GM23248 (cell line): ENCODE measurements around the gene ZFAND3. TPM values are rescaled to one million over a fixed set of nuclear protein-coding genes. Genes with fewer than 3 reads are reported as not detected.

Source experiments
- DNase-seq: peaks from one replicate; pipeline ENCODE4 v3.0.0-alpha.2; 2015
- H2AFZ ChIP-seq: fragments of 200-600 bp; sonication (generic); 2 replicates; pipeline ENCODE4 v1.6.1; 2016; ENCODE audit warnings: antibody characterized with exemption
- H3F3A ChIP-seq: fragments of 200-600 bp; sonication (generic); 2 replicates; pipeline ENCODE4 v1.6.1; 2016; ENCODE audit warnings: mild to moderate bottlenecking, antibody characterized with exemption, mixed run types; ENCODE audit not compliant: insufficient read depth
- H3K27ac ChIP-seq: fragments of 200-600 bp; sonication (generic); 2 replicates; pipeline ENCODE4 v1.5.1; 2016; ENCODE audit warnings: mild to moderate bottlenecking
- H3K27me3 ChIP-seq: fragments of 200-600 bp; sonication (generic); replicated peaks from 2 replicates; pipeline ENCODE4 v1.6.1; 2016; ENCODE audit warnings: mild to moderate bottlenecking; ENCODE audit not compliant: insufficient read depth
- H3K36me3 ChIP-seq: fragments of 200-600 bp; sonication (generic); 2 replicates; pipeline ENCODE4 v1.6.1; 2016; ENCODE audit warnings: low read depth, mild to moderate bottlenecking
- H3K4me1 ChIP-seq: fragments of 200-600 bp; sonication (generic); 2 replicates; pipeline ENCODE4 v1.6.1; 2016; ENCODE audit warnings: mild to moderate bottlenecking; ENCODE audit not compliant: insufficient read depth
- H3K4me2 ChIP-seq: fragments of 200-600 bp; sonication (generic); one replicate; pipeline ENCODE4 v1.6.1; 2016; ENCODE audit warnings: mild to moderate bottlenecking; ENCODE audit not compliant: unreplicated experiment
- H3K4me3 ChIP-seq: fragments of 200-600 bp; sonication (generic); 2 replicates; pipeline ENCODE4 v1.5.1; 2016; ENCODE audit warnings: mild to moderate bottlenecking
- H3K79me2 ChIP-seq: fragments of 200-600 bp; sonication (generic); 2 replicates; pipeline ENCODE4 v1.6.1; 2016; ENCODE audit warnings: mild to moderate bottlenecking; ENCODE audit not compliant: insufficient read depth
- H3K9ac ChIP-seq: fragments of 200-600 bp; sonication (generic); 2 replicates; pipeline ENCODE4 v1.6.1; 2016; ENCODE audit warnings: mild to moderate bottlenecking
- H3K9me2 ChIP-seq: fragments of 200-600 bp; sonication (generic); 2 replicates; pipeline ENCODE4 v1.6.1; 2016; ENCODE audit warnings: mixed run types, mild to moderate bottlenecking, moderate library complexity; ENCODE audit not compliant: insufficient read depth
- H3K9me3 ChIP-seq: fragments of 200-600 bp; sonication (generic); one replicate; pipeline ENCODE4 v1.6.1; 2017; ENCODE audit warnings: low read depth
- H4K20me1 ChIP-seq: fragments of 200-600 bp; sonication (generic); 2 replicates; pipeline ENCODE4 v1.6.0; 2016; ENCODE audit not compliant: insufficient read depth
- EZH2 ChIP-seq: fragments of 200-600 bp; sonication (generic); IDR thresholded peaks from 2 replicates; pipeline ENCODE4 v1.6.1; 2018; ENCODE audit warnings: antibody characterized with exemption, mild to moderate bottlenecking; ENCODE audit not compliant: insufficient read depth, poor library complexity, severe bottlenecking
- EZH2phosphoT487 ChIP-seq: fragments of 200-600 bp; sonication (generic); IDR thresholded peaks from 2 replicates; pipeline ENCODE4 v1.6.1; 2018; ENCODE audit warnings: antibody characterized with exemption, moderate library complexity, mild to moderate bottlenecking, low read depth; ENCODE audit not compliant: insufficient read depth
- WGBS, 2 experiments: methylation state at CpG; one replicate each; pipeline ENCODE4 v1.1.6; 2015 to 2017; ENCODE audit warnings: low lambda C conversion rate in 2 of 2, low coverage in 1 of 2; ENCODE audit errors: missing lambda C conversion rate in 2 of 2; 5-methylcytosine and 5-hydroxymethylcytosine counted together
- in situ Hi-C: fragments of 300-500 bp; cut with MboI; formaldehyde crosslinking; loops from 2 replicates; pipeline ENCODE4 v1.15.0; 2020
- polyA plus RNA-seq: library from polyadenylated mRNA; unstranded; fragments of >200 nt; fragmentation: Nextera tagmentation; extraction: Ambion mirVana; gene quantifications from 2 replicates; pipeline ENCODE4 v1.2.1, GENCODE V29; 2016
- total RNA-seq: library from RNA; depleted of rRNA; stranded (reverse); fragments of >200 nt; shearing (Covaris generic); gene quantifications from 2 replicates; pipeline ENCODE4 v1.2.3, GENCODE V29; 2014

Gene ZFAND3
- total and polyA plus RNA-seq, 2 experiments from 2014 or later, result 27.5 to 40.0 TPM

DNA sequence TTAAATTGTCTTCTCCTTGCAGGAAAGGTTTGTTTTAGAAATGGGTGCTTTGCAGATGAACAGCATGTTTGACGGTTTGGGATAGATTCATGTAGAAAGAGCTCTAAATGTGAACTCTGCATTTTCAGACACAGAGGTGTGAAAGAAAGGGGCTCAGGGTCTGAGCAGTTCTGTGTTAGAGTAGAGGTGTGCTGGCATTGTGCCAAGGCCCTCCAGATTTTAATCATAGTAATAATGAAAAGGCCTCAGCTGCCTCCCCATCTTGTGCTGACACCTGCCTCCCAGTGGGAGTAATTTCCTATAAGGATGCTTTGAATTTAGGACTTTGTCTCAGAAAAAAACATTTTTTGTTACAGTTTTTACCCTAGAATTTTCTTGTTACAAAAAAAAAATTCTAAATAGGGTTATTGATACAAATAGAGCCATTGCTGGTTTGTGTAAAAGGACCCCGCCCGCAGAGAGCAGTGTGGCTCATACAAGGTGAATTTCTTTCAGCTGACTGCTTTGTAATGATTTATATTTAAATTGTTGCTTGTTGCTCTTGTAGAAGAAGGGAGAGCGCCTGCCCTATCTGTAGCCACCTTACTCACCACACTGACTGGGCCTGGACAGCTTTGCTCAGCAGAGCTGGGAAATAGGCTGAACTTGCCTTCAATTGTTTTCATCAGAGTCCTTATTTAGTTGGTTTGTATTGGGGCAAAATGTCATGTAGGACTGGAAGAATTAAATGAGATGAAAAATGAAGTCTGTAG, 294.5 kb downstream of the ZFAND3 start:
- WGBS, 2 experiments, result 86% methylated on average over 4 of the region's 4 CpGs
- no peak for TF ChIP-seq EZH2phosphoT487
- no peak for TF ChIP-seq EZH2
- no peaks in the 10 kb centered on the region for H3K9me3 ChIP-seq

DNA sequence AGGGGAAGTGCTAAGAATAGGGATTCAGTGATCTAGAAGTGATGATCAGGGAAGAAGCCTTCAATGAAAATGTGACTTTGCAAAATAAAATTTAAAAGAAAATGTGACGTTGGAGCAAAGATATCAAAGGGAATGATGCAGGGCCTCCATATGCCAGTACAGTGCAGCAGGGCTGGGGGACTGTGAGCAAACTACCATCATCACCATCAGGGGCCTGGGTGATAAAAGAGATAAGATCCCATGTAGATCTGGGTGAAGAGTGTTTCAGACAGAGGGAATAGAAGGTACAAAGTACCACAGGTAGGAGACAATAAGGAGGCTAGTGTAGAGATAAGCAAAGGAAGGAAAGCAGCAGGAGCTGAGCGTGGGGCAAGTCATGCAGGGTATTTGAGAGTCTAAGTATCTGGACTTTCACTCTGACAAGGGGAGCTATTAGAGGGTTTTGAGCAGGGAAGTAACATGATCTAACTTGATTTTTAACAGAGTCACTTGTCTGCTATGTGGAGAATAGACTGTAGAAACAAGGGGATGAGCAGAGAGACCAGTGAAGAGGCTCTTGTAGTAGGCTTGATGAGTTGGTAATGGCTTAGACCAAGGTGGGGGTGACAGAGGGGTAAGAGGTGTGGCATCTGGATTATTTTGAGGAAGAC, 295.6 kb downstream of the ZFAND3 start:
- Histone ChIP-seq H3K9me2 (no peaks in the 10 kb centered on the region), H4K20me1 (peaks cover 16% of the 10 kb centered on the region; the same call in 1 of the 2 replicates), H3K4me3 (no peak overlapping the region), H3F3A (0 out of 2 replicates have a peak, but pooled peaks cover 12% of the 10 kb centered on the region), H3K4me1 (peaks cover 29% of the 10 kb centered on the region), H3K4me2 (no peak overlapping the region), H3K79me2 (peaks cover 79% of the 10 kb centered on the region), H3K27ac (no peak overlapping the region), H3K9ac (no peak overlapping the region), H2AFZ (no peak overlapping the region), H3K27me3 (no peaks in the 10 kb centered on the region), H3K9me3 (no peaks in the 10 kb centered on the region), H3K36me3 (0 out of 2 replicates have a peak, but pooled peaks cover 2% of the 10 kb centered on the region)
- WGBS, 2 experiments, result 94 to 99% methylated on average over 2 of the region's 2 CpGs
- no peak for TF ChIP-seq EZH2phosphoT487
- TF ChIP-seq EZH2, result no peak
- no peak for DNase-seq
- in situ Hi-C loops, result no loop called here

More for the DNA sequence above, 294.5 kb downstream of the ZFAND3 start:
- Histone ChIP-seq H3K4me2 (no peak overlapping the region), H3F3A (0 out of 2 replicates have a peak, but pooled peaks cover 12% of the 10 kb centered on the region), H3K27ac (no peak overlapping the region), H3K9ac (no peak overlapping the region), H3K4me3 (no peak overlapping the region), H4K20me1 (peaks cover 16% of the 10 kb centered on the region; the same call in 1 of the 2 replicates), H3K36me3 (0 out of 2 replicates have a peak, but pooled peaks cover under 1% of the 10 kb centered on the region), H3K4me1 (peaks cover 29% of the 10 kb centered on the region), H3K9me2 (no peaks in the 10 kb centered on the region), H3K27me3 (no peaks in the 10 kb centered on the region), H2AFZ (no peak overlapping the region), H3K79me2 (peaks cover 90% of the 10 kb centered on the region)
- DNase-seq, result no peak
- in situ Hi-C loops, result no loop called here

DNA sequence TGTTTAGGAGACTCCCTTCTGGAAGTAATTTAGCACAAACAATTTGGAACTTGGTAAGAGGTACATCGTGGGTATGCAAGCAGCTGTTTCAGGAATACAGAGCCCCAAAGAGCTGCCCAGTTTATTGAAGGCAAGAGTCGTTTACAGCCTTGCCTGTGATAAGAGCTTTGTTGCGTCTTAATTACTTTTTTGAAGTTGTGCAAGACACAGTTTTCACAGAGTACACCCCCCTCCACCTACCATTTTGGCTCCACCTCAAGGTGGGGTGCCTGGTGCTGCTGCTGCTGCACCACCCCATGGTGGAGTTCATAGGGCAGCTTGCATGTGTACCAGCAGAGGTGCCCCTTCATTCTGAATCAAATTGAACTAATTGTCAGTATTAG, 296.1 kb downstream of the ZFAND3 start:
- Histone ChIP-seq H3K9me3 (no peaks in the 10 kb centered on the region), H3K36me3 (0 out of 2 replicates have a peak, but pooled peaks cover 2% of the 10 kb centered on the region), H3F3A (0 out of 2 replicates have a peak, but pooled peaks cover 12% of the 10 kb centered on the region), H3K9me2 (no peaks in the 10 kb centered on the region), H2AFZ (no peak overlapping the region), H3K27ac (no peak overlapping the region), H3K4me1 (peaks cover 26% of the 10 kb centered on the region), H3K4me3 (no peak overlapping the region), H3K9ac (no peak overlapping the region), H3K27me3 (no peaks in the 10 kb centered on the region), H4K20me1 (peaks cover 16% of the 10 kb centered on the region; the same call in 1 of the 2 replicates), H3K4me2 (no peak overlapping the region), H3K79me2 (peaks cover 76% of the 10 kb centered on the region)
- DNase-seq, result no peak
- in situ Hi-C loops, result no loop called here
- 72 to 76% methylated on average over 3 of the region's 3 CpGs for WGBS, 2 experiments
- TF ChIP-seq EZH2phosphoT487, result no peak
- no peak for TF ChIP-seq EZH2

DNA sequence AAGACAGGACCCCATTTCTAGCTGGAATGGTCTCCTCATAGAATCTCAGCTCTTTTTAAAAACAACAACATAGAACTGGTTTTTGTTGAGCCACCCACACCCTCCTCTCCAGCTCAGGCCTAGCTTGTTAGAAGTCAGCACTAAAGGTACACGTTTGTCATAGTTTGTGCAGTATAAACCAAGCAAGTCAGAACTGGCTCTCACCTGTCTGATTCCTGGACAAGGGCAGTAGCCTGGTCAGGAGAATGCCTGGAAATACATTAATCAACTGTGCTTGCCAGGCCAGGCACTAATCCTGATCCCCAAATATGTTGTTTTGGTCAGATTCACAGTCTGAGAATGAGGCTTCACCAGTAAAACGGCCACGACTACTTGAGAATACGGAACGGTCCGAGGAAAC, 296.7 kb downstream of the ZFAND3 start:
- peaks cover 9% of the 10 kb centered on the region; the same call in 1 of the 2 replicates for H4K20me1 ChIP-seq
- H3K4me3 ChIP-seq, result no peak overlapping the region
- peaks cover 20% of the 10 kb centered on the region for H3K4me1 ChIP-seq
- TF ChIP-seq EZH2phosphoT487 (no peak), EZH2 (no peak)
- H3K9ac ChIP-seq, result no peak overlapping the region
- no peak overlapping the region for H3K27ac ChIP-seq
- no peaks in the 10 kb centered on the region for H3K9me3 ChIP-seq
- in situ Hi-C loops, result no loop called here
- H2AFZ ChIP-seq, result no peak overlapping the region
- 96 to 97% methylated on average over 6 of the region's 6 CpGs for WGBS, 2 experiments
- H3F3A ChIP-seq, result 0 out of 2 replicates have a peak, but pooled peaks cover 12% of the 10 kb centered on the region
- H3K9me2 ChIP-seq, result no peaks in the 10 kb centered on the region
- 0 out of 2 replicates have a peak, but pooled peaks cover 2% of the 10 kb centered on the region for H3K36me3 ChIP-seq
- peaks cover 76% of the 10 kb centered on the region for H3K79me2 ChIP-seq
- H3K4me2 ChIP-seq, result no peak overlapping the region
- DNase-seq, result no peak
- no peaks in the 10 kb centered on the region for H3K27me3 ChIP-seq
